H1 (cell line): ENCODE data around the gene CCNB1. TPM values are rescaled to one million over a fixed set of nuclear protein-coding genes. Genes with fewer than 3 reads are reported as not detected.
"Not testable (repeated sequence)": the region's sequence is repeated elsewhere in the genome, so short reads cannot be mapped to it uniquely, and the experiment has no call there.

ENCODE experiments used
- CTCF ChIA-PET: fragments of 300-600 bp; sonication (Branson Sonifier 250); formaldehyde crosslinking; loops from one replicate; lab custom pipeline; 2021; ENCODE audit not compliant: partially characterized antibody; lab: Charles Lee
- POLR2A ChIA-PET: fragments of 300-600 bp; sonication (Branson Sonifier 250); formaldehyde crosslinking; loops from one replicate; lab custom pipeline; 2021; ENCODE audit warnings: inconsistent platforms; ENCODE audit not compliant: partially characterized antibody; lab: Charles Lee
- DNase-seq, 2 experiments: peaks; one replicate each; pipeline versions ENCODE4 v3.0.0 to v3.0.0-alpha.2; 2010 to 2022; ENCODE audit warnings: low spot score in 2 of 2, low read depth in 1 of 2, mixed read lengths in 1 of 2
- FAIRE-seq: peaks from 2 replicates; lab custom pipeline; 2011; peaks lifted over from hg19 to GRCh38; lab: Jason Lieb, UNC
- H2AFZ ChIP-seq: 2 replicates; pipeline ENCODE4 v1.8.1; 2012; ENCODE audit warnings: low read length, inconsistent platforms
- H2AK5ac ChIP-seq: 2 replicates; pipeline ENCODE4 v1.6.1; 2013; ENCODE audit warnings: low read depth, low read length
- H2BK120ac ChIP-seq: replicated peaks from 2 replicates; pipeline ENCODE3; 2013; ENCODE audit warnings: low read depth, low read length, inconsistent platforms
- H2BK12ac ChIP-seq: 2 replicates; pipeline ENCODE4 v1.6.1; 2013; ENCODE audit warnings: low read depth, low read length
- H2BK15ac ChIP-seq: 2 replicates; pipeline ENCODE4 v1.6.1; 2013; ENCODE audit warnings: low read length
- H2BK20ac ChIP-seq: 2 replicates; pipeline ENCODE4 v1.6.1; 2013; ENCODE audit warnings: low read length
- H2BK5ac ChIP-seq: 2 replicates; pipeline ENCODE4 v1.6.1; 2013; ENCODE audit warnings: low read depth, low read length
- H3K14ac ChIP-seq: 2 replicates; pipeline ENCODE4 v1.6.1; 2013; ENCODE audit warnings: inconsistent platforms; ENCODE audit not compliant: insufficient read length
- H3K18ac ChIP-seq: 2 replicates; pipeline ENCODE4 v1.6.1; 2013; ENCODE audit warnings: low read length; ENCODE audit errors: extremely low read depth
- H3K23ac ChIP-seq: 2 replicates; pipeline ENCODE4 v1.6.1; 2013; ENCODE audit warnings: inconsistent platforms; ENCODE audit not compliant: insufficient read length
- H3K23me2 ChIP-seq: 2 replicates; pipeline ENCODE4 v1.6.1; 2013; ENCODE audit warnings: low read depth, low read length
- H3K27ac ChIP-seq: 2 replicates; pipeline ENCODE4 v1.6.1; 2011; ENCODE audit warnings: low read depth, low read length, inconsistent platforms
- H3K27me3 ChIP-seq, 4 experiments: replicated peaks in 1 of 4; 1 replicate in 1 of 4; 2 replicates in 3 of 4; pipeline versions ENCODE4 v1.6.1 to v1.8.1; 2011 to 2013; ENCODE audit warnings: low read length in 3 of 4, mild to moderate bottlenecking in 3 of 4, inconsistent platforms in 2 of 4, mixed read lengths in 2 of 4, moderate library complexity in 1 of 4; ENCODE audit not compliant: control insufficient read depth in 3 of 4, insufficient read depth in 3 of 4; ENCODE audit errors: extremely low read depth in 1 of 4
- H3K36me3 ChIP-seq, 4 experiments: 2 replicates each; pipeline versions ENCODE4 v1.6.1 to v1.8.1; 2011 to 2013; ENCODE audit warnings: mild to moderate bottlenecking in 4 of 4, low read length in 3 of 4, moderate library complexity in 2 of 4, control low read depth in 1 of 4, inconsistent platforms in 1 of 4; ENCODE audit not compliant: insufficient read depth in 4 of 4, control insufficient read depth in 2 of 4
- H3K4ac ChIP-seq: replicated peaks from 2 replicates; pipeline ENCODE3; 2013; ENCODE audit warnings: low read length, low read depth, mixed read lengths, inconsistent platforms; ENCODE audit not compliant: insufficient read length
- H3K4me1 ChIP-seq, 4 experiments: replicated peaks in 1 of 4; 1 replicate in 1 of 4; 2 replicates in 3 of 4; pipeline versions ENCODE4 v1.6.1 to v1.8.1; 2011 to 2013; ENCODE audit warnings: low read length in 3 of 4, inconsistent platforms in 2 of 4, mixed read lengths in 1 of 4; ENCODE audit not compliant: insufficient read depth in 4 of 4, control insufficient read depth in 3 of 4
- H3K4me2 ChIP-seq, 2 experiments: 2 replicates each; pipeline versions ENCODE4 v1.6.1 to v1.8.1; 2011 to 2013; ENCODE audit warnings: low read depth in 2 of 2, low read length in 2 of 2, control low read depth in 1 of 2, inconsistent platforms in 1 of 2, mild to moderate bottlenecking in 1 of 2; ENCODE audit not compliant: insufficient read depth in 1 of 2
- H3K4me3 ChIP-seq, 4 experiments: fragments of 200-600, 300-600 bp in 1 of 4; sonication (generic), shearing (Covaris generic), sonication (Bioruptor Twin) in 1 of 4; 2 replicates each; pipeline versions ENCODE4 v1.5.1 to v1.8.1; 2011 to 2016; ENCODE audit warnings: low read length in 4 of 4, low read depth in 3 of 4, control low read depth in 2 of 4, inconsistent platforms in 2 of 4, mild to moderate bottlenecking in 2 of 4, mixed read lengths in 1 of 4, moderate library complexity in 1 of 4; ENCODE audit not compliant: insufficient read depth in 2 of 4; ENCODE audit errors: extremely low read depth in 1 of 4
- H3K56ac ChIP-seq: replicated peaks from 2 replicates; pipeline ENCODE3; 2013; ENCODE audit warnings: low read depth, mild to moderate bottlenecking, mixed read lengths, low read length, inconsistent platforms; ENCODE audit not compliant: insufficient read length
- H3K79me1 ChIP-seq: 2 replicates; pipeline ENCODE4 v1.6.1; 2013; ENCODE audit warnings: low read depth, low read length, control low read depth
- H3K79me2 ChIP-seq, 2 experiments: 2 replicates each; pipeline versions ENCODE4 v1.6.1 to v1.8.1; 2012 to 2013; ENCODE audit warnings: low read length in 2 of 2, mild to moderate bottlenecking in 2 of 2, inconsistent platforms in 1 of 2; ENCODE audit not compliant: insufficient read depth in 2 of 2, control insufficient read depth in 1 of 2
- H3K9ac ChIP-seq, 4 experiments: replicated peaks in 1 of 4; 1 replicate in 1 of 4; 2 replicates in 3 of 4; pipeline versions ENCODE4 v1.6.1 to v1.8.1; 2011 to 2013; ENCODE audit warnings: low read depth in 3 of 4, low read length in 3 of 4, control low read depth in 2 of 4, mild to moderate bottlenecking in 2 of 4, moderate library complexity in 2 of 4, inconsistent platforms in 1 of 4; ENCODE audit errors: extremely low read depth in 1 of 4
- H3K9me3 ChIP-seq, 2 experiments: 2 replicates each; pipeline versions ENCODE4 v1.6.1 to v1.8.1; 2012 to 2013; ENCODE audit warnings: mild to moderate bottlenecking in 2 of 2, moderate library complexity in 2 of 2, control low read depth in 1 of 2, inconsistent platforms in 1 of 2, low read depth in 1 of 2, low read length in 1 of 2, mixed read lengths in 1 of 2; ENCODE audit not compliant: insufficient read depth in 2 of 2
- H4K20me1 ChIP-seq, 2 experiments: replicated peaks in 1 of 2; 2 replicates each; pipeline versions ENCODE3 to v1.8.1; 2011 to 2013; ENCODE audit warnings: inconsistent platforms in 2 of 2, low read length in 2 of 2, mild to moderate bottlenecking in 1 of 2; ENCODE audit not compliant: insufficient read depth in 2 of 2, control insufficient read depth in 1 of 2
- H4K5ac ChIP-seq: 2 replicates; pipeline ENCODE4 v1.6.1; 2013; ENCODE audit warnings: low read length, low read depth, mixed read lengths, inconsistent platforms; ENCODE audit not compliant: insufficient read length
- H4K8ac ChIP-seq: 2 replicates; pipeline ENCODE4 v1.8.0; 2013; ENCODE audit warnings: mild to moderate bottlenecking, moderate library complexity, low read length, inconsistent platforms; ENCODE audit not compliant: insufficient read depth; ENCODE audit errors: extremely low read depth
- H4K91ac ChIP-seq: replicated peaks from 2 replicates; pipeline ENCODE3; 2013; ENCODE audit warnings: low read length, mixed read lengths, inconsistent platforms; ENCODE audit not compliant: insufficient read length
- BCL11A ChIP-seq, 2 experiments: IDR thresholded peaks; one replicate each; pipeline ENCODE4 v1.6.1; 2011; ENCODE audit warnings: low read depth in 2 of 2, low read length in 2 of 2, mild to moderate bottlenecking in 2 of 2
- WGBS, 2 experiments: shearing (Covaris generic) in 1 of 2; methylation state at CpG; one replicate each; pipeline versions ENCODE4 v1.1.6 to v1.1.7; 2013 to 2015; ENCODE audit warnings: low lambda C conversion rate in 2 of 2, mixed read lengths in 2 of 2, inconsistent platforms in 1 of 2, low coverage in 1 of 2, missing lambda C conversion rate in 1 of 2; ENCODE audit not compliant: insufficient replicate concordance in 2 of 2, insufficient coverage in 1 of 2, insufficient read length in 1 of 2; ENCODE audit errors: extremely low coverage in 1 of 2, missing lambda C conversion rate in 1 of 2; 5-methylcytosine and 5-hydroxymethylcytosine counted together
- polyA plus RNA-seq, 7 experiments: library from polyadenylated mRNA; depleted of rRNA in 3 of 7; stranded (reverse) in 5 of 7; unstranded in 2 of 7; fragments of >200 nt in 5 of 7; fragments of 200-250 nt in 2 of 7; gene quantifications; 1 replicate in 5 of 7; 2 replicates in 1 of 7; 4 replicates in 1 of 7; pipeline versions ENCODE4 v1.2.1 to v1.2.3, GENCODE V29; 2011 to 2013; ENCODE audit warnings: missing spikeins in 2 of 7, mixed read lengths in 2 of 7
- total RNA-seq: library from RNA; stranded (reverse); fragmentation: NEBNext Ultra II Directional; extraction: Animal tissue kit (Norgen Biotek cat#: 25700); gene quantifications from 2 replicates; pipeline ENCODE4 v1.2.1, GENCODE V29; 2021

The CCNB1 gene
- total and polyA plus RNA-seq, 2 of the 8 experiments (the other 6 are each of a cell fraction or from before 2014, with no cell fraction given), result 122 to 338 TPM

- H3K4me1 ChIP-seq, result no peaks in the 10 kb centered on the region
- peaks cover 0 to 27% of the 10 kb centered on the region in 2 experiments; a peak in 3 of 4 replicates for H3K79me2 ChIP-seq
- H3K36me3 ChIP-seq, result peaks cover 0 to 7% (median 0%) of the 10 kb centered on the region in 4 experiments; a peak in 3 of 8 replicates
- no peak overlapping the region for H3K4me2 ChIP-seq
- CTCF ChIA-PET, result interaction anchor here (0.6 to 1.7 kb wide), 5 partner anchors 10 to 196 kb away, joined by 3 read pairs; partner anchors contain the start of gene SLC30A5
- no peak overlapping the region for H2AFZ ChIP-seq
- POLR2A ChIA-PET, result interaction anchor here (0.6 to 1.9 kb wide), 3 partner anchors 15 to 103 kb away, joined by 3 to 6 read pairs (median 4); partner anchors contain the start of gene CDK7
- H2BK5ac ChIP-seq, result no peak overlapping the region
- H3K23me2 ChIP-seq, result peaks cover 6% of the 10 kb centered on the region; the same call in 1 of the 2 replicates
- no peak overlapping the region for H3K18ac ChIP-seq
- H3K56ac ChIP-seq, result no peak overlapping the region
- H3K27ac ChIP-seq, result no peak overlapping the region
- H3K14ac ChIP-seq, result no peak overlapping the region
- H3K9ac ChIP-seq, result no peak overlapping the region
- H4K8ac ChIP-seq, result no peak overlapping the region
- H2BK20ac ChIP-seq, result no peak overlapping the region
- no peak overlapping the region for H2BK120ac ChIP-seq
- TF ChIP-seq BCL11A (IDR thresholded peaks at IDR 0.05; ENCODE audit: low read depth in 2 of 2, low read length in 2 of 2), result no peak
- TF ChIP-seq, all 59 proteins: peak for 0
- Histone ChIP-seq H3K9me3 (peaks cover 0 to 6% of the 10 kb centered on the region in 2 experiments; a peak in 2 of 4 replicates), H2BK12ac (no peak overlapping the region), H4K91ac (no peak overlapping the region), H3K27me3 (no peaks in the 10 kb centered on the region), H3K79me1 (no peaks in the 10 kb centered on the region; the same call in 1 of the 2 replicates), H4K5ac (no peak overlapping the region), H4K20me1 (no peaks in the 10 kb centered on the region), H3K4me3 (no peak overlapping the region), H2BK15ac (no peak overlapping the region), H2AK5ac (no peak overlapping the region), H3K4ac (no peak overlapping the region), H3K23ac (no peak overlapping the region)
- no peak for DNase-seq
- FAIRE-seq, result no peak
Measured at GRCh38 chr5:69219939-69220338, 53.0 kb downstream of the CCNB1 start.

DNA sequence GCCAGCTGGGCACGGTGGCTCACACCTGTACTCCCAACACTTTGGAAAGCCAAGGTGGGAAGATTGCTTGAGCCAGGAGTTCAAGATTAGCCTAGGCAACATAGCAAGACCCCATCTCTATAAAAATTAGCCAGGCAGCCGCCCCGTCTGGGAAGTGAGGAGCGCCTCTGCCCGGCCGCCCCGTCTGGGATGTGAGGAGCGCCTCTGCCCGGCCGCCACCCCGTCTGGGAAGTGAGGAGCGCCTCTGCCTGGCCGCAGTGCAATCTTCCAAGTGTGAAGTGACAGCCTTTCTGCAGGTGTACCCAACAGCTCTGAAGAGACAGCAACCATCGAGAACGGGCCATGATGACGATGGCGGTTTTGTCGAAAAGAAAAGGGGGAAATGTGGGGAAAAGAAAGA lies 53.4 kb downstream of the CCNB1 start:
- H3K27me3 ChIP-seq, H3K18ac ChIP-seq, H3K23ac ChIP-seq, H4K91ac ChIP-seq, DNase-seq, H3K4ac ChIP-seq, H2BK120ac ChIP-seq, FAIRE-seq, H3K9ac ChIP-seq, H3K4me3 ChIP-seq, H3K14ac ChIP-seq, H3K23me2 ChIP-seq, H2BK5ac ChIP-seq, H3K79me1 ChIP-seq, H4K8ac ChIP-seq, H2BK15ac ChIP-seq, H3K4me2 ChIP-seq, H2AK5ac ChIP-seq, H3K9me3 ChIP-seq, H3K27ac ChIP-seq, H3K56ac ChIP-seq, H2AFZ ChIP-seq, H4K5ac ChIP-seq, H3K36me3 ChIP-seq, H3K4me1 ChIP-seq, H2BK12ac ChIP-seq, H2BK20ac ChIP-seq, H4K20me1 ChIP-seq: not testable (repeated sequence)
- 95% methylated on average over 13 of the region's 18 CpGs; no CpG with 5 or more reads in 1 of the 2 experiments for WGBS, 2 experiments
- ChIA-PET POLR2A (interaction anchor here (0.6 to 1.9 kb wide), 3 partner anchors 14 to 102 kb away, joined by 3 to 6 read pairs (median 4); partner anchors contain the start of gene CDK7), CTCF (interaction anchor here (0.6 to 1.7 kb wide), 4 partner anchors 11 to 196 kb away, joined by 3 read pairs; partner anchors contain the start of gene SLC30A5)
- H3K79me2 ChIP-seq, result peaks cover 0 to 27% of the 10 kb centered on the region in 2 experiments; a peak in 3 of 4 replicates
